ENCODE measurements around the gene METTL14.

The METTL14 gene

GRCh38 chr4:118741301-118741855 is 56.2 kb downstream of the METTL14 start:
- Histone ChIP-seq H3K4me1 (ENCODE audit: insufficient read depth, low read length, severe bottlenecking) (no peaks in the 10 kb centered on the region), H4K20me1 (ENCODE audit: insufficient read depth, low read length) (no peaks in the 10 kb centered on the region), H3K9me3 (ENCODE audit: low read length) (no peaks in the 10 kb centered on the region), H3K79me2 (ENCODE audit: insufficient read depth, low read length) (no peaks in the 10 kb centered on the region), H3K27ac (ENCODE audit: low read depth, low read length, poor library complexity, severe bottlenecking) (no peak overlapping the region), H3K4me3 (ENCODE audit: low read depth, low read length, poor library complexity, severe bottlenecking) (no peak overlapping the region), H3K4me2 (ENCODE audit: low read length) (no peak overlapping the region), H3K36me3 (ENCODE audit: insufficient read depth, low read length) (peaks cover 35% of the 10 kb centered on the region; the same call in 1 of the 2 replicates), H3F3A (ENCODE audit: insufficient read depth, low read length) (no peaks in the 10 kb centered on the region), H2AFZ (ENCODE audit: low read length) (no peak overlapping the region), H3K9ac (ENCODE audit: low read length) (no peak overlapping the region), H3K9me2 (ENCODE audit: low read depth, low read length) (no peaks in the 10 kb centered on the region), H3K27me3 (ENCODE audit: insufficient read depth, low read length) (no peaks in the 10 kb centered on the region)
- TF ChIP-seq, protein P1, sequence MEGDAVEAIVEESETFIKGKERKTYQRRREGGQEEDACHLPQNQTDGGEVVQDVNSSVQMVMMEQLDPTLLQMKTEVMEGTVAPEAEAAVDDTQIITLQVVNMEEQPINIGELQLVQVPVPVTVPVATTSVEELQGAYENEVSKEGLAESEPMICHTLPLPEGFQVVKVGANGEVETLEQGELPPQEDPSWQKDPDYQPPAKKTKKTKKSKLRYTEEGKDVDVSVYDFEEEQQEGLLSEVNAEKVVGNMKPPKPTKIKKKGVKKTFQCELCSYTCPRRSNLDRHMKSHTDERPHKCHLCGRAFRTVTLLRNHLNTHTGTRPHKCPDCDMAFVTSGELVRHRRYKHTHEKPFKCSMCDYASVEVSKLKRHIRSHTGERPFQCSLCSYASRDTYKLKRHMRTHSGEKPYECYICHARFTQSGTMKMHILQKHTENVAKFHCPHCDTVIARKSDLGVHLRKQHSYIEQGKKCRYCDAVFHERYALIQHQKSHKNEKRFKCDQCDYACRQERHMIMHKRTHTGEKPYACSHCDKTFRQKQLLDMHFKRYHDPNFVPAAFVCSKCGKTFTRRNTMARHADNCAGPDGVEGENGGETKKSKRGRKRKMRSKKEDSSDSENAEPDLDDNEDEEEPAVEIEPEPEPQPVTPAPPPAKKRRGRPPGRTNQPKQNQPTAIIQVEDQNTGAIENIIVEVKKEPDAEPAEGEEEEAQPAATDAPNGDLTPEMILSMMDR (IDR thresholded peaks at IDR 0.05; ENCODE audit: low read length) = no peak
- no peak for TF ChIP-seq EZH2 (IDR thresholded peaks at IDR 0.05; ENCODE audit: borderline replicate concordance, low read length)

- no peak overlapping the region for H3K4me3 ChIP-seq (ENCODE audit: low read depth, low read length, poor library complexity, severe bottlenecking)
- no peak overlapping the region for H3K9ac ChIP-seq (ENCODE audit: low read length)
- no peaks in the 10 kb centered on the region for H3K9me2 ChIP-seq (ENCODE audit: low read depth, low read length)
- TF ChIP-seq EZH2 (IDR thresholded peaks at IDR 0.05; ENCODE audit: borderline replicate concordance, low read length) = no peak
- TF ChIP-seq, protein P1 (IDR thresholded peaks at IDR 0.05; ENCODE audit: low read length) = no peak
- no peaks in the 10 kb centered on the region for H3K79me2 ChIP-seq (ENCODE audit: insufficient read depth, low read length)
- H3K36me3 ChIP-seq (ENCODE audit: insufficient read depth, low read length) = peaks cover 32% of the 10 kb centered on the region; the same call in 1 of the 2 replicates
- no peak overlapping the region for H3K4me2 ChIP-seq (ENCODE audit: low read length)
- no peak overlapping the region for H2AFZ ChIP-seq (ENCODE audit: low read length)
- no peaks in the 10 kb centered on the region for H3K27me3 ChIP-seq (ENCODE audit: insufficient read depth, low read length)
- H3K27ac ChIP-seq (ENCODE audit: low read depth, low read length, poor library complexity, severe bottlenecking) = no peak overlapping the region
- no peaks in the 10 kb centered on the region for H4K20me1 ChIP-seq (ENCODE audit: insufficient read depth, low read length)
- no peaks in the 10 kb centered on the region for H3F3A ChIP-seq (ENCODE audit: insufficient read depth, low read length)
- no peaks in the 10 kb centered on the region for H3K9me3 ChIP-seq (ENCODE audit: low read length)
- no peaks in the 10 kb centered on the region for H3K4me1 ChIP-seq (ENCODE audit: insufficient read depth, low read length, severe bottlenecking)
These were observed 56.9 kb downstream of the METTL14 start for GRCh38 chr4:118742050-118742449.

DNA sequence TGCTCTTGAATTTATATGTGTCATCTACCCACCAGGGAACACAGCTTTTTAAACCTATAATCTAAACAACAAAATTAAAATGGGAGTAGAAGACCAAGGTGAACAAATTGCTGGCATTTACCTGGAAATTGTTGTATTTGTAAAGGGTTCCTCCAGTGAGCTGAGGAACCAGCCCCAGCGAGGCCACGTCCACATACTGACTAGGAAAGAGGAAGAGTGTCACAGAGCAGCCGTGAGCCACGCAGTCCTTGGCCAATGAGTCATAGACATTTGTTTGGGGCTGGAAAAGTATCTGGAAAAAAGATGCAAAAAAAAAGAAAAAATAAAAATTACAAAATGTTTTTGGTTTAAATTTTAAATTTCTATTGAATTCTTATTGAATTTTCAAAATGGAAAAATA is 58.7 kb downstream of the METTL14 start:
- H2AFZ ChIP-seq (ENCODE audit: low read length) = no peak overlapping the region
- H3K9me3 ChIP-seq (ENCODE audit: low read length) = no peaks in the 10 kb centered on the region
- H3K36me3 ChIP-seq (ENCODE audit: insufficient read depth, low read length) = peaks cover 24% of the 10 kb centered on the region; the same call in 1 of the 2 replicates
- H3K9me2 ChIP-seq (ENCODE audit: low read depth, low read length) = no peaks in the 10 kb centered on the region
- H3K4me3 ChIP-seq (ENCODE audit: low read depth, low read length, poor library complexity, severe bottlenecking) = no peak overlapping the region
- H3K27me3 ChIP-seq (ENCODE audit: insufficient read depth, low read length) = no peaks in the 10 kb centered on the region
- H3K4me1 ChIP-seq (ENCODE audit: insufficient read depth, low read length, severe bottlenecking) = no peaks in the 10 kb centered on the region
- H3K27ac ChIP-seq (ENCODE audit: low read depth, low read length, poor library complexity, severe bottlenecking) = no peak overlapping the region
- TF ChIP-seq, protein P1 (IDR thresholded peaks at IDR 0.05; ENCODE audit: low read length) = no peak
- no peak for TF ChIP-seq EZH2 (IDR thresholded peaks at IDR 0.05; ENCODE audit: borderline replicate concordance, low read length)
- no peaks in the 10 kb centered on the region for H3F3A ChIP-seq (ENCODE audit: insufficient read depth, low read length)
- H3K9ac ChIP-seq (ENCODE audit: low read length) = no peak overlapping the region
- H3K4me2 ChIP-seq (ENCODE audit: low read length) = no peak overlapping the region
- H3K79me2 ChIP-seq (ENCODE audit: insufficient read depth, low read length) = no peaks in the 10 kb centered on the region
- H4K20me1 ChIP-seq (ENCODE audit: insufficient read depth, low read length) = no peaks in the 10 kb centered on the region
